Measurements from ENCODE around the gene BTG3.

BTG3 gene, protein sequence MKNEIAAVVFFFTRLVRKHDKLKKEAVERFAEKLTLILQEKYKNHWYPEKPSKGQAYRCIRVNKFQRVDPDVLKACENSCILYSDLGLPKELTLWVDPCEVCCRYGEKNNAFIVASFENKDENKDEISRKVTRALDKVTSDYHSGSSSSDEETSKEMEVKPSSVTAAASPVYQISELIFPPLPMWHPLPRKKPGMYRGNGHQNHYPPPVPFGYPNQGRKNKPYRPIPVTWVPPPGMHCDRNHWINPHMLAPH

DNA sequence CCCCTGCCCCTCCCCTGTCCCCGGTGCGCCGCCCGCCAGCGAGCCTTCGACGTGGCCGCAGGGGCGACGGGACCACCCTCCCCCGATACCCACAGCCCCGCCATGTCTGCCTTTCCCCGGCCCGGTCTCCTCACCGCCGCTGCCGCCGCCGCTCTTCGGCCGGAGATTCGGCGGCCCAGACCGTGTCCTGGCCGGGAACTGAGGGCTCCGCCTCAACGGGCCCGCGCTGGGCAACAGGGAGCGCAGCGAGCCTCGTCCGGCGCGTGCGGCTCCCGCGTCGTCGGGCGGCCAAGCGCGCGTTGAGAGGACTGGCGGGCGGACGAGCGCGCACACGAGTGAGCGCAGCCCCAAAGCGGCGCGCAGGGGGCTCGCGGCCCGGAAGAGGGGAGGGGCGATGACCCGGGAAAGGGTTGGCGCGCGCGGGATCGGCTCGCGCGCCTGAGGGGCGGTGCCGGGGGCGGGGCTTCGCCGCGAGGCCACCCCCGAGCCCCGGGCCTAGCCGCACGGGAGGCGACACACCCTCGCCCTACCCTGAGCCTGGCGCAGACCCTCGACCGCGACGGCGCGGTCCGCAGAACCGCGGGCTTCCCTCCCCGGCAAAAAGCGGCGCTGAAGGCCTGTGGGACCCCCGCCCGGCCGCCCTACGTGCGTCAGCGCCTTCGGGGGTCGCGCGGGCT, at the start of gene BTG3:
Gene BTG3, minus strand, starts transcription at position 337 of the 677 bp plus-strand sequence. CDS start 3,757 bp downstream, outside the sequence.
- peak; percentile 71 to 75 for DNase-seq (ENCODE audit: low read depth in 2 of 2)

DNA sequence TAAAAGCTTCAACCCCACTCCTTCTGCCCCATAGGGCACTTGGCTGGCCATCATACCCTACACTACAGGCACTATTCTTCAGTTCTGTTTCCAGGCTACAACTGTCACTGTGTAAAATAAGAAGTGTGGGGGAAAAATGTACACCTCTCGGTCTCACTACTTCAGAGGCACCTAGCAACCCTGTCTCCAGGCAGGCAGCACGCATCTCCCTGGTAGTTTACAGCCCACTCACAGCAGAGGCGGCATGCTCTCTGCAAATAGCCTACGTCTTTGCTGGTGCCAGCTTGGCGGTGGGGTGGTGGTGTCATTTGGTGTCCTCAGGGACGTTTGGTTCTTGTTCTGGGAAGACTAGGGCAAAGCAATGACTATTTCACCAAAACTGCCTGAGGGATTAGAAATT, 48.2 kb upstream of the BTG3 start:
- DNase-seq (ENCODE audit: low read depth in 2 of 2), result no peak

DNA sequence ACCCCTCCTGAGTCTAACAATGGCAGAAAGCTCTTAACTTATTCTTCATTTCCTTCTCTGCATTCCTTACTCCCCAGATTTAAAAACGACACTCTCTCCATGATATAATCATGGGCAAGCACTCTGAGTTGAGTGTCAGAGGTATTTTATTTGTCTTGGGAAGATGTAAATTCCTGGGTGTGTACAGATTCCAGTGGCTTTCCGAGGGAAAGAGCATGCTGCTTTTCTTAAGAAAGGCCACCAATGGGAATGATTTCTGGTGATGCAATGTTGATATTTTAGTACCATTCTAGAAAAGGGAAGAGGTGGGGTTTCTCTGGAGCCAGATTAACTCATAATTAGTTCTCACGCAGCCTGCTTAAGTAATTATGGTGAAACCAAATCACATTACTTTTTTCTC, 47.8 kb upstream of the BTG3 start:
- DNase-seq (ENCODE audit: low read depth in 2 of 2), result no peak

DNA sequence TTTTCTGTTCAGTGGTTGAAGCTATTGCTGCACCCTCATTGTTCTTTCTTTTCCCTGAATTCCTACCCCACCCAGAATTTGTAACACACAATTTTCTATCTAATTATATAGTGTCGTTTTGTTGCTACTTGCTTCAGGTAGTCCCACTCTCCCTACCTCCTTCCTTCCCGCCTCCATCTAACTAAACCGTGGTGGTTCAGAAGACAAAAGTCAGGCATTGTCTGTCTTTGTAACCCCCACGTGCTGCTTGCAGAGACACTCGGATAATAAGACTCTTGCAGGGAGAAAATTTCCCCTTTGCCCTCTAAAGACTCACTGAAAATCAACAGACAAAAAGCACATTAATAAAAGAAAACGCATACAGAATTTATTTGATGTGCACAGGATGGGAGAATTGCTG, 46.2 kb upstream of the BTG3 start:
- DNase-seq (ENCODE audit: low read depth in 2 of 2), result no peak

DNA sequence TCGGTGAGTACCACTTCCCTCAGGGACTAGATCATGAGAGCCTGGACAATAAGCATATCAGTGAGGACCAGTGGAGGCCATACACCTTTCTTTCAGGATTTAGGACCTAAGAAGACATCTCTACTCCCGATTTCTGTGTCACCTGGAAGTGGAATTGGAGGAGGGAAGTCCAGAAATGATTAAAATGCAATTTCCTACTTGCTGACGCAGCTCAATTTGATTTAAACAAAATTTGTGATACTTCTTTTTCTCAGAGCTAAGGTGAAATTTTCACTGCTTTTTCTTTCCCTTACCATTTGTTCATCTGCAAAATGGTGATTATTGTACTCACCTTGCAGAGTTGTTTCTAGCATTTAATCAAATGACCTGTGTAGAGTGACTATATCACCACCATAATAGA, 38.8 kb upstream of the BTG3 start:
- no peak for DNase-seq (ENCODE audit: low read depth in 2 of 2)

DNA sequence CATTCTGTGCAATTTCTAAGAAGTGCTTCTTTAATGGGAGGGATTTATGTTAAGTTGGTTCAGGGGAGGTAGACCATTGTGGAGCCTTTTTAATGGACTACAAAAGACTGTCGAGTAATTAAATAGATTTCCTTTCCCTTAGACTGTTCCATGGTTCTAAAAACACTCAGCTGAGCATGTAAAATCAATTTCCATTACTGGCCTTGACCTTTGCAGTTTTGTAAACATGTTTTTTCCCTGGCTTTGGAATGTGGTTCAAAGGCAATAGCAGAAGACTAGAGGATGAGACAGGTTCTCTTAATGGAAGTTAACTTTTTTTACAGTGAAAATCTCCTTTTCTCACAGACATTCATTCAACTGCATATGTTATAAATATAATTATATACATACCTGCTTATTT, 37.6 kb upstream of the BTG3 start:
- DNase-seq (ENCODE audit: low read depth in 2 of 2), result no peak

DNA sequence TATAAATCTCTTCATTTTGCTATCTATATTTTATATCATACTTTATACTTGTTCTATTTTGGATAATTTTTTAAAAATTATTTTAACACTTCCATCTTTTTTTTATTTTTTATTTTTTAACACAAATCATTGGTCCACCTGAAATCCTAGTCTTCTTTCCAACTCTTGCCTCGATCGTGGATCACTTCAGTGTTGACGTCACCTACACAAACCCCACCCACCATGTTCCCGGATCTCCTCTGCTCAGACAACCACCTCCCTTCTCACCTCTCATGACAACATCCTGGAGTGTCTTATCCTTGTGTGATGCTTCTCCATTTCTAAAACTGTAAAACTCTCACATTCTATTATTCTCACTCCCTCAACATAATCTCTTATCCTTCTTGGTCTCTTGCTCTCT, 34.1 kb upstream of the BTG3 start:
- no peak for DNase-seq (ENCODE audit: low read depth in 2 of 2)

DNA sequence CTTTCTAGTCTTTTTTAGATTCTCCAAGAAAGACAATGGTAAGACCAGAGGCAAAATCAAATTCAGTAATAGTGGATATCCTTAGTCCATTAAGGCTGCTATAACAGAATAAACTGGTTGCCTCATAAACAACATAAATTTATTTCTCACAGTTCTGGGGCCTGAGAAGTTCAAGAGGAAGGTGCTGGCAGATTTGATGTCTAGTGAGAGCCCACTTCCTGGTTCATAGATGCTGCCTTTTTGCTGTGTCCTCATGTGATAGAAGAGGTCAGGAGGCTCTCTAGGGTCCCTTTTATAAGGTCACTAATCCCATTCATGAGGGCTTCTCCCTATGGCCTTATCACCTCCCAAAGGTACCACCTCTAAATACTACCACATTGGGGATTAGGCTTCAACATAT, 31.5 kb upstream of the BTG3 start:
- no peak for DNase-seq (ENCODE audit: low read depth in 2 of 2)

DNA sequence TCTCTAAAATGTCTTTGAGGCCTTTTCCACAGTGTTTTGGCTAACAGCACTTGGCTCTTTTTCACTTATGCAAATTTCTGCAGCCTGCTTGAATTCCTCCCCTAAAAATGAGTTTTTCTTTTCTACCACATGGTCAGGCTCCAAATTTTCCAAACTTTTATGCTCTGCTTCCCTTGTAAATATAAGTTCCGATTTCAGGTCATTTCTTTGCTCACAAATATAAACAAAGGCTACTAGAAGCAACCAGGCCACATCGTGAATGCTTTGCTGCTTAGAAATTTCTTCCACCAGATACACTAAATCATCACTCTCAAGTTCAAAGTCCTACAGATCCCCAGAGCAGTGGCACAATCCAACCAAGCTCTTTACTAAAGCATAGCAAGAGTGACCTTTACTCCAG, 28.1 kb upstream of the BTG3 start:
- DNase-seq (ENCODE audit: low read depth in 2 of 2), result no peak

DNA sequence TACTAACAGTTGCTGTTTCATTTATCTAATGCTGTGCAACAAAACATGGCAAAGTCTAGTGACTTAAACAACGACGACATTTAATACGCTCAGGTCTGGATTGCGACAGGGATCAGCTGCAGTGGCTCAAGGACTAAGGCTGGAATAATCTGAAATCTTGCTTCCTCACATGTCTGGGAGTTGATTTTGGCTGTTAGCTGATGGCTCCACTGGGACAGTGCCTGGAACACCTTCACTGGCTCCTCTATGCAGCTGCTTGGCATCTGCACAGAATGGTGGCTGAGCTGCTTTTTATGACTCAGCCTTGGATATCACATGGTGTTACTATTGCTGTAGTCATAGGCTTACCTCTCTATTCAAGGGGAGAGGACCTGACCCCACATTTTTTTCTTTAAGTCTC, 24.0 kb upstream of the BTG3 start:
- DNase-seq (ENCODE audit: low read depth in 2 of 2), result no peak

DNA sequence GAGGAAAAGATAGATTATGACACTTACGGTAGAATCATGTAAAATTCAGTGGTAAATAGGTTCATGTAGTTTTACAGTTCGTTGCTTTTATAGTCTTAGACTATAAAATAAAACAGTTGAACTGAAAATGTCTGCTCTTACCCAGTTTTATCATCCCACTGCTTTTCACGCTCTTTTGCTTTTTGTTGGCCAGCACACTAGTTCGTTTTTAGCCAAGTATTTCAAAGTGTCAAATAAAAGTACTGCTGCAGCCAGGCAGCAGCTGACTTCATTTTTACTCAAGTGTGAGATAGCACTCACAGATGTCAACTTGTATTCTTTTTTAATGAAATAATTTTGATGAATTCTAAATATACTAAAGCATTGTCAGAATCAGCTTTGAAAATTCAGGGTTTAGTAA, 18.5 kb upstream of the BTG3 start:
- no peak for DNase-seq (ENCODE audit: low read depth in 2 of 2)

DNA sequence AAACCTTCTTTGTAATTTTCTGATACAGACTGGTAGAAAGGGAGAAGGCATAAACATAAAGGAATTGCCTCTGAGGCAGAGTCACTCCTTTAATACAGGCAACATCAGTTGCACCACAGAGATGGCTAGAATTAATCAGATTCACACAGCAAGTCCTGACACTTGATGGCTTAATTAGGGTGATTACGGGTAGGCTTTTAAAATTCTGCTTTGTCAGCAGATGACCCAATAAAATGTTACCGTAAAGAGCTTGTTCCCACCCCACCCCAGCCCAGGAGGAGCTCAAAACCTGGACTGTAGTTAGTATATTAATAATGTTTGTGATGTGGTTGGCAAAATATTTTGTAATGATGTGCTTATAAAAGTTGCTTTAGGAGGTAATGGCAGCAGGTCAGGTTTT, 9.3 kb upstream of the BTG3 start:
- no peak for DNase-seq (ENCODE audit: low read depth in 2 of 2)

DNA sequence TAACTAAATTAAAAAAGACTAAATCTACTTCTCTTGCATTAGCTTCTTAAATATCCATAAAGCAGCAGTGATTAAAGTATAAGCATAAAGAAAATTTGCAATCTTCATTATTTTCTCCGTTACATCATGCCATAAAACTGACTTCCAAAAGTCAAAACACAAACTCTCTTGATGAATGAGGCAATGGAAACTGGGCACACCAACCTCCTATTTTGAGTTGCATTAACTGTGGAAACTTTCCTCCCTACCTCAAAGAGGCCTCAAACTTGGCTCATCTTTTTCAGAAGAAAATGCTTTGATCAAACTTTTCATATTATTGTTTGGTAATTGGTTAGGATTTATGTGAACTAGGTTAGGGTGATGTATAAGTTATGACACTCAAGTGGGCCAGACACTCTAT, 4.1 kb upstream of the BTG3 start:
- no peak for DNase-seq (ENCODE audit: low read depth in 2 of 2)

DNA sequence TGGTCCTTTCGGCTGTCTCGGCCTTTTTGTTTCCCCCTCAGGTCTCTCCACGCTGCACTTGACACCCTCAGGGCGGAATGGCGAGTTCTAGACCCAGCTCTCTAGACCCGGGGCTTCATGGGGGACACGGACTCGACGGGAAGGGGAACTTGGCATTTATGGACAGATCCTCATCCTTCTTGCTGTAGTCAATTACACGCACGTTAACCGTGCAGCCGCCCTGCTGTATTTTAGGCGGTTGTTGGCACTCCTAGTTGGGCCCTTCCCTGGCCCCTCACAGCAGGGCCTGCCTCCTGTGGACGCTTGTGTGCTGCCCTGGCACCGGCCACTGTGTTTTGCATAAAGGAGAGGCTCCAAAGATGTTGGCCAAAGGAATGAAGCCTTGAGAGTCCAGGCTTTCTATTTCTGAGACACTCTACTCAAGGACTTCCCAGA, 558 bp upstream of the BTG3 start:
- no peak for DNase-seq (ENCODE audit: low read depth in 2 of 2)

DNA sequence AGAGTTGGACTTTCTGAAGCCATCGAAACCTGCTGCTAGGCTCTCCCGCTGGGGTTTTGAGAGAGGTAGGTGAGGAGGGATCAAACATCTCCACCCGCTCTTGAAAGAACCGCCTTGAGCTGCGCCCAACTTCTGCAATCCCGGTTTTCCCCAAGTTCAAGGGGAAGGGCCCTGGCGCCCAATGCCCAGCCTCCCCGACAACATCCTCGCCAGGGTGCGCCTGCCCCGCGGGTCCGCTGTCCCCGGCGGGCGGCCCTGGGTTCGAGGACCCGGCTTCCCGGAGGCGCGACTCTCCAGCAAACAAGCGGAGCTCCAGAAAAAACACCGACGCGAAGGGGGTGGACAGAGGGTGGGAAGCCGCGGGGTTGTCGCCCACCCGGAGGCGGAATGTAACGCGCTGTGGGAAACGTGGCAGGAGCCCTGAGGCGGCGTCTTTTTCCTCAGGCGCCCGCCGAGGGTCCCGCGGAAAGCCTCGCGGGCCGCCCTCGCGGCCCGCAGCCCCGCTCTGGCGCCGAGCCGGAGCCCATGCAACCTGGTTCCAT, 607 bp downstream of the BTG3 start:
- peak; percentile 5 for DNase-seq (ENCODE audit: low read depth in 2 of 2)

DNA sequence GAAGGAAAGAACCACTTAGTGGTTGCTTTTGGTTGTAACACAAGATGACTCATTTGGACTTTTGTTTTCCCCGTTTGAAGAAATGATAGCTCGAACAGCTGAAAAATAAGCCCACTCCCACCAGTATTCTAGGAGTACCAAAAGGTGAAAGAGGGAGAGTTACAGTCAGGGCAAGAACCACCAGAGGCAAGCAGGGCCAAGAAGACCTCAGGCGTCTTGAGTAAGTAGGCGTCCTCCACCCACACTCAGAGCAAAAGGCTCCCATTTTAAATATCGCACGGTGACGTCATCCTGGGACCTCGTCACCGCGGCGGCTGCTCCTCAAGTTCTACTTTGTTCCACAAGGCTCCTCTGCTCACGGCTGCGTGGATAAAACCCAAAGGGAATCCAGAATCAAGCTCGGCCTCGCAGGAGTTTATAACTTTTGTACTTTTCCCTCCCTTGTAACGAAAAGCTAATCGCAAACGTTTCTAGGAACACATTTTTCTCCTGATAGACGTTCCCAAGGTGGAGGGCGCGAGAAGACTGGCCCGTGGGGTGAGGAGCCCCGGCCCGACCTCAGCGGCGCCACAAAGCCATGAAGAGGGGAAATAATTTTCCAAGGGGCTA, 1.2 kb downstream of the BTG3 start:
- DNase-seq (ENCODE audit: low read depth in 2 of 2), result peak; percentile 69 to 72

DNA sequence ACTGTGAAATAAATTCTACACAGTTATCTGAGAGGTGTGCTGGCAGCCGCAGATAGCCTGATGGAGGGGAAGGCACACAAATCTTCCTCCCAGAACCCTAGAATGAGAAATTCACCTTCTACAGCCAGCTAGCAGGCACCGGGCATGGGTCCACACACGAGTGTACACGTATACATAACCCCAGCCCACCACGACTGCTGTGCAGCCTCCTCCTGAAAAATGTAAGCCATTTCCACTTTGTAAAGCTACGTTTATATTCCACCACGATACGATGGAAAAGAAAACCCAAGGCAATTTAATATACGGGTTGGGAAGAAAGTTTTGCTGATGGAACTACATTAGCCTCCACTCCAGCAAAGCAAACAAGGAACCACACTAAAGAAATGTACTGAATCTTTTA, 1.8 kb downstream of the BTG3 start:
- DNase-seq (ENCODE audit: low read depth in 2 of 2), result no peak

DNA sequence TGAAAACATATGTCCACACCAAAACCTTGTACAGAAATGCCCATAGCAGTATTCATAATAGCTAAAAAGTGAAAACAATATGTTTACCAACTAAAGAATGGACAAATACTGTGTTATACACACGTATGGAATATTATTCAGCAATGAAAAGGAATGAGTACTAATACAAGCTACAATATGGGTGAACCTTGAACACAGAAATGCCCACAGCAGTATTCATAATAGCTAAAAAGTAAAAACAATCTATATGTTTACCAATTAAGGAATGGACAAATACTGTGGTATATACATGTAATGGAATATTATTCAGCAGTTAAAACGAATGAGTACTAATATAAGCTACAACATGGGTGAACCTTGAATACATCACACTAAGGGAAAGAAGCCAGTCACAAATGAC, 3.0 kb downstream of the BTG3 start:
- no peak for DNase-seq (ENCODE audit: low read depth in 2 of 2)

DNA sequence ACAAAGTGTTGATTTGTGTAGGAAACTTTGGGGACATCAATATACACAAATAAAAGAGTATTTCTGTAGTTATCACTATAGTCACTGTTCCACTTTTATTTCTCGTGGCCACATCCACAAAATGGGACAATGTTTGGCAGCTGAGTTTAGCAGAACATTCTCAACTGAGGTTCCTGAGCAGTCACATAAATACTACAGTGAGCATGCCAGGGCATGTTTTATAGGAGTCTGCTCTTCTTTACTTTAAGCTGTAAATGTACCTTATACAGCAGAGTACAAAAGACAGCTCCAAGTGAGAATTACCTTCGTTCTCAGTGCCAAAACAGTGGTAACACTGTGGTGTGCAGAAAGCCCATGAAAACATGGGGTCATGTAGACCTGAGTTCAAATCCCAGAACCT, 5.0 kb downstream of the BTG3 start:
- DNase-seq (ENCODE audit: low read depth in 2 of 2), result no peak

DNA sequence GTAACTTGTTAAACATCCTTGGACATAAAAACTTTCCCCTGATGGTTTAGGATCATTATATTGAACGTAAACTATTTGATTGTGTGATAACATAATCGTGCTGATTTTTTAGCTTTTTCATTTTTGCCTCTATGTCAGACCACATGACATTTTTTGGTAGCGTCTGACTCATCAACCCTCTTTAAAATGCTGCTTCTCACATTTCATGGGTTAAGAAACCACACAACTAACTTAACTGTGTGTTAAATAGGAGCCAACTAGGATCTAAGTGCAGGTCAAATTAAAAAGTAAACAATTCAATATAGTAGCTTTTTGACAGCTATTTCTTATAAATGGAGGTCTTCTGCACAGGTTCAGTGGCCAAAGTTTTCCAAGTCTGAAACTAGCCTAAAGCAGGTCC, 9.8 kb downstream of the BTG3 start:
- DNase-seq (ENCODE audit: low read depth in 2 of 2), result no peak

DNA sequence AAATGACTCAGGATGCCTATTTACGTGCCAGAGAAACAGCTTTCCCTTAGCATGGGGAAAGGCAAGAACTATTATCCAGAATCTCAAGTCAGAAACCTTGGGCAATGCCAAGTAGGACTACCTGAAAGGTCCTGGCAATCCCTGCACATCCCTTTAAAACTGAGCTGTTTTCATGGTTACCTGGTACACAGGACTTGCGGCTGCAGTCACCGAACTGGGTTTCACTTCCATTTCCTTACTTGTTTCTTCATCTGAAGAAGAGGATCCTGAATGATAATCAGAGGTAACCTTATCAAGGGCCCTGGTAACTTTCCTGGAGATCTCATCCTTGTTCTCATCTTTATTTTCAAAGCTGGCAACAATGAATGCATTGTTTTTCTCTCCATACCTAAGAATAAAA, 14.3 kb downstream of the BTG3 start:
- no peak for DNase-seq (ENCODE audit: low read depth in 2 of 2)

DNA sequence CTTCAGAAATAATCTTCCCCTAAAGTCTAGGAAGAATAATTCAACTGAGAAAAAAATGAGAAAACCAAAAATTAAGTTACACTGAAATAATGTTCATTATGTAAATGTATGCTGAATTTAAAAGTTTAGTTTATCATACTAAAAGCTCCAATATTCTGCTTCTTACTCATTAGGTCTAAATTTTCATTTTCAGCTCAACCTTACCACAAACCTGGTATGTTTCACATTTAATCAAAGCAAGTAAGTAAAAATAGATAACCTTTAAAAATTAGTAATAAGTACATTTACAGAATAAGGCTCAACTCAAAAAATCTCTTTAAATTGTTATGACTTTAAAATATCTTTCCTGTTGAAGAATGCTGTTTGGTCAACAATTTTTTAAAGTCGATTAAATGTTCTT, 15.0 kb downstream of the BTG3 start:
- no peak for DNase-seq (ENCODE audit: low read depth in 2 of 2)

DNA sequence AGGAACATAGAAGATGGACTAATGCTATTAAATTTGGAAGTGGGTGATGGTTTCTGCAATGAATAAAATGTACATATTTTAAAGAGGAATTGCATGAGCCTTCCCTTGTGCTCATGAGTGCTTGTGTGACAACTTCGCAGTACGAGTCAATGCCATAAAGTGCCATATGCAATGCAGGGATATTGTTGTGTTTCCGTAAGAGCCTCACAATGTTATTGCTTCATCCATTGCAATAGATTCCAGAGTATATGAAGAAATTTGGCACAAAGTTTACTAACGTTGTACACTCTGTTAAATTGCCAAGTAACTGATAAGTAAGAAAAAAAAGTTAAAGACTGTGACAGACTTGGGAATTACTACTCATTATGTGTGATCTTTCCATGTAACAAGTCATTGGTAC, 22.3 kb downstream of the BTG3 start:
- DNase-seq (ENCODE audit: low read depth in 2 of 2), result no peak

Measured in stimulated activated CD8-positive, alpha-beta memory T cell treated with anti-CD3 and anti-CD28 coated beads, Interleukin-15, amount 100 ng/mL, for 48 hours (primary cell).